Gastrocnemius medialis (tissue), 4 donors: Measurements from ENCODE around the gene IL22. TPM values are rescaled to one million over a fixed set of nuclear protein-coding genes. Genes with fewer than 3 reads are reported as not detected.

Source experiments
- ATAC-seq, 2 donors: fragments of 150-250 bp; one replicate each; pipeline ENCODE4 v1.9.1; 2016
- DNase-seq, 2 donors: peaks; one replicate each; pipeline ENCODE4 v3.0.0-alpha.2; 2019
- H3K27ac ChIP-seq, 4 donors: fragments of 200-600 bp; sonication (generic); 1 replicate in 1 of 4; 2 replicates in 3 of 4; pipeline ENCODE4 v1.5.1; 2016 to 2018; ENCODE audit warnings: mild to moderate bottlenecking in 2 of 4, moderate library complexity in 1 of 4
- H3K27me3 ChIP-seq, 3 donors: fragments of 200-600 bp; sonication (generic) in 2 of 3; 1 replicate in 1 of 3; 2 replicates in 2 of 3; pipeline versions ENCODE4 v1.5.1 to v1.6.0; 2016 to 2019; ENCODE audit warnings: mild to moderate bottlenecking in 1 of 3, moderate library complexity in 1 of 3
- H3K36me3 ChIP-seq, 2 donors: fragments of 200-600 bp; sonication (generic) in 1 of 2; one replicate each; pipeline ENCODE4 v1.5.1; 2017 to 2018
- H3K4me1 ChIP-seq, 2 donors: fragments of 200-600 bp; sonication (generic) in 1 of 2; one replicate each; pipeline ENCODE4 v1.5.1; 2016 to 2017; ENCODE audit warnings: mild to moderate bottlenecking in 2 of 2
- H3K4me3 ChIP-seq, 4 donors: fragments of 200-600 bp; sonication (generic) in 3 of 4; 1 replicate in 1 of 4; 2 replicates in 3 of 4; pipeline ENCODE4 v1.5.1; 2016 to 2019; ENCODE audit warnings: mild to moderate bottlenecking in 2 of 4
- H3K9me3 ChIP-seq, 3 donors: fragments of 200-600 bp; sonication (generic) in 2 of 3; 1 replicate in 1 of 3; 2 replicates in 2 of 3; pipeline ENCODE4 v1.5.1; 2016 to 2019
- POLR2A ChIP-seq, 2 donors: fragments of 450-650 bp; IDR thresholded peaks; one replicate each; pipeline ENCODE4 v1.6.1; 2017; ENCODE audit warnings: antibody characterized with exemption in 2 of 2, mild to moderate bottlenecking in 2 of 2, moderate library complexity in 2 of 2
- in situ Hi-C, 4 donors: fragments of 200-750 bp; cut with MboI; loops; one replicate each; pipeline versions ENCODE4 v1.15.0 to v1.8.0; 2017; ENCODE audit warnings: low sequenced_read_pairs in 4 of 4
- intact Hi-C: fragments of 100-400 bp; cut with DNase I; formaldehyde crosslinking; loops from one replicate; pipeline ENCODE4 v1.15.1; 2023; ENCODE audit warnings: low total_unique reads
- total RNA-seq, 4 donors: library from RNA; depleted of rRNA; stranded (reverse); fragments of >200 nt; gene quantifications; one replicate each; pipeline versions ENCODE4 v1.1.0 to v1.2.3, GENCODE V29; 2016
- TF ChIP-seq, protein P1 (sequence below), 5 experiments: fragments of 450-650 bp in 3 of 5; fragments of 200-600 bp in 2 of 5; sonication (generic) in 2 of 5; IDR thresholded peaks in 4 of 5; conservative IDR thresholded peaks in 1 of 5; 1 replicate in 4 of 5; 2 replicates in 1 of 5; pipeline ENCODE4 v1.5.1; 2016 to 2019; ENCODE audit warnings: antibody characterized with exemption in 5 of 5, mild to moderate bottlenecking in 3 of 5, moderate library complexity in 3 of 5

IL22 gene
- total RNA-seq, 4 donors from 2014 or later = not detected

DNA sequence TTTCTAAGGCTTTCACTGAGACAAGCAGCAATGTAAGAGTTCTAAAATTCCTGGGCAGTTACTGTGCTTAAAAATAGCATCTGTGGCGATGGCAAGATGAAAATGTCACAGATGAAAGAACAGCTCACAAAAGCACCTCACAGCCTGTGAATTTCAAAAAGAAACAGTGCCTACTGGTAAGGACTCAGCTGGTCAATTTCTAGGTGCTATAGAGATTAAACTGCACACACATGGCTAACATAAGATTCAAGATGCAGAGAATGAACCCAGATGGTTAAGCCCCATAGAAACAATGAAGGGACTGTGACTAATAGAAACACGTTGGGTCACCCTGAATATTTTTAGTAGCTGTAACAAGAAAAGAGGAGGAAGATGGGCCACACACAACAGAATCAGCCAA is 15.8 kb downstream of the IL22 start:
- no peak for DNase-seq
- no peak for ATAC-seq
- Histone ChIP-seq H3K4me3 (no peak overlapping the region), H3K27ac (no peak overlapping the region), H3K4me1 (peaks cover 8% of the 10 kb centered on the region in 2 donors), H3K9me3 (no peaks in the 10 kb centered on the region), H3K36me3 (no peaks in the 10 kb centered on the region), H3K27me3 (no peaks in the 10 kb centered on the region)
- in situ Hi-C loops (loop anchor here in 1 of 4 donors (10.0 kb wide), 1 partner anchor 77 kb away; no protein-coding TSS in a partner anchor), intact Hi-C loops (no loop called here)
- no peak for TF ChIP-seq POLR2A (IDR thresholded peaks at IDR 0.05)
- TF ChIP-seq, protein P1, sequence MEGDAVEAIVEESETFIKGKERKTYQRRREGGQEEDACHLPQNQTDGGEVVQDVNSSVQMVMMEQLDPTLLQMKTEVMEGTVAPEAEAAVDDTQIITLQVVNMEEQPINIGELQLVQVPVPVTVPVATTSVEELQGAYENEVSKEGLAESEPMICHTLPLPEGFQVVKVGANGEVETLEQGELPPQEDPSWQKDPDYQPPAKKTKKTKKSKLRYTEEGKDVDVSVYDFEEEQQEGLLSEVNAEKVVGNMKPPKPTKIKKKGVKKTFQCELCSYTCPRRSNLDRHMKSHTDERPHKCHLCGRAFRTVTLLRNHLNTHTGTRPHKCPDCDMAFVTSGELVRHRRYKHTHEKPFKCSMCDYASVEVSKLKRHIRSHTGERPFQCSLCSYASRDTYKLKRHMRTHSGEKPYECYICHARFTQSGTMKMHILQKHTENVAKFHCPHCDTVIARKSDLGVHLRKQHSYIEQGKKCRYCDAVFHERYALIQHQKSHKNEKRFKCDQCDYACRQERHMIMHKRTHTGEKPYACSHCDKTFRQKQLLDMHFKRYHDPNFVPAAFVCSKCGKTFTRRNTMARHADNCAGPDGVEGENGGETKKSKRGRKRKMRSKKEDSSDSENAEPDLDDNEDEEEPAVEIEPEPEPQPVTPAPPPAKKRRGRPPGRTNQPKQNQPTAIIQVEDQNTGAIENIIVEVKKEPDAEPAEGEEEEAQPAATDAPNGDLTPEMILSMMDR (IDR thresholded peaks at IDR 0.05 in 4 of 5, conservative IDR thresholded peaks at IDR 0.05 in 1 of 5) = no peak

DNA sequence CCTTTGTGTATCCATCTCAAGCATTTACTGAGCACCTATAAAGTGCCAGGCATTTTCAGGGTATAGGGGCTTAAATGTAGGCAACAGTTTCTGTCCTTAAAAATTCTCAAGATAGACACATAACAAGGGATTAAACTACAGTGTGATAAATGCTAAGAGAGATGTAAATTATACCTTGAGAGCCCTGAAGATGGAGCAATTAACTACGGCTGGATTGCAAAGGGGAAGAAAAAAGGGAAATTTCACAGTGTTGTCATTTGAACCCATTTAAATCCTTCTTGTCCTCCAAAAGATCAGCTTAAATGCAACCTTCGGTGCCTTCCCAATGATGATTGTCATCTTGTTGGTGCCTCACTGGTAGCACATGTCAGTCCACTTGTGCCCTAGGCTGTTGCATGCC is 16.3 kb downstream of the IL22 start:
- TF ChIP-seq POLR2A (IDR thresholded peaks at IDR 0.05) = no peak
- TF ChIP-seq, protein P1 (IDR thresholded peaks at IDR 0.05 in 4 of 5, conservative IDR thresholded peaks at IDR 0.05 in 1 of 5) = no peak
- Histone ChIP-seq H3K4me3 (peak overlapping the region; percentile 42 to 51 (median 44)), H3K36me3 (no peaks in the 10 kb centered on the region), H3K27me3 (no peaks in the 10 kb centered on the region), H3K9me3 (no peaks in the 10 kb centered on the region), H3K27ac (peak overlapping the region in 1 of 4 donors; percentile 5), H3K4me1 (peaks cover 8% of the 10 kb centered on the region in 2 donors)
- ATAC-seq (peak in 1 of 2 donors; percentile 15), DNase-seq (no peak)
- intact Hi-C loops (no loop called here), in situ Hi-C loops (loop anchor here in 1 of 4 donors (10.0 kb wide), 1 partner anchor 78 kb away; no protein-coding TSS in a partner anchor)

DNA sequence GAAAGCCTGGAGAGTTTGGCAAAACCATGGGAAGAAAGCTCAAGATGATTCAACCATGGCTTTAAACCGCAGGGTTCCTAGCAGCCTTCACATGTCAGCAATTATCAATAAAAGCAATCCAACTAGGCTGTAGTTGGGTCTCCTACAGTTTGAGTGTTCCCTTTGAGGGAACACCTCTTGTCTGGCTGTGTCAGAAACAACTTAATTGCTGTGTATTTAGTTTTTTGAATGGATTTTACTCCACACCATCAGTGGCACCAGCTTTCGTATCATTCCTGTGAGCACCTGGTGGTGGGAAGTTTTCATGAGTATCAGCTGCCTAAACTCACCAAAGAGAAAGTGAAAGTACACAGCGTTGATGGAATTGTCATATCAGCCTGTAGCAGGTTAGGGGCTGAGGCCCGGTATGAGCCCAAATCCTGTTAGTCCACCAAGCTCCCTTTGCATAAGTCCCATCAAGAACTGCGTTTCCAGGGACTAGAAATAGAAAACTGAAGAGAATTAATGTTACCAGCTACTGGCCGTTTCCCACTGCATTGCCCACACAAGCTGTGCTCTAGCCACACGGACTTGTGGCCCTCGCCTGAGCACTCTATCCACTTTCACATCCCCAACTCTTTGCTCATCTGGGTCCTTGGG is 16.9 kb downstream of the IL22 start:
- H3K9me3 ChIP-seq = no peaks in the 10 kb centered on the region
- peak overlapping the region; percentile 42 to 51 (median 44) for H3K4me3 ChIP-seq
- in situ Hi-C loops (loop anchor here in 1 of 4 donors (10.0 kb wide), 1 partner anchor 78 kb away; no protein-coding TSS in a partner anchor), intact Hi-C loops (no loop called here)
- DNase-seq (no peak), ATAC-seq (peak in 1 of 2 donors; percentile 81)
- no peaks in the 10 kb centered on the region for H3K36me3 ChIP-seq
- no peak for TF ChIP-seq POLR2A (IDR thresholded peaks at IDR 0.05)
- TF ChIP-seq, protein P1 (IDR thresholded peaks at IDR 0.05 in 4 of 5, conservative IDR thresholded peaks at IDR 0.05 in 1 of 5) = no peak
- peak overlapping the region in 1 of 4 donors; percentile 5 for H3K27ac ChIP-seq
- peaks cover 8% of the 10 kb centered on the region in 2 donors for H3K4me1 ChIP-seq
- H3K27me3 ChIP-seq = no peaks in the 10 kb centered on the region

DNA sequence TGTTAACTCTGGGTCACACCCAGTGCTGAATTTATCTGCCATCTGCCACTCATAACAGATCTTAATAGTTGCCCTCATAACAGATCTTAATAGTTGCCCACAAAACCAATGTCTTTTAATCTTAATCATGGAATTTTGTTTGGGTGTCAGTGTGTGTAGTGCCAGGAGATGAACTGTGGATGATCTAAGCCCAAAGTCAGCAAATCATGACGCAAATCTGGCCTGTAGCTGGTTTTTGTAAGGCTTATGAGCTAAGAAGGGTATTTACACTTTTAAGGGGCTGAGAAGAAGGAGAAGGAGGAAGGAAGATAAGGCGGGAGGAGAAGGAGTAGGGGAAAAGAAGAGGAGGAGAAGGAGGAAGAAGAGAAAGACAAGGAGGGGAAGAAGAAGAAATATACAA is 17.8 kb downstream of the IL22 start:
- intact Hi-C loops (no loop called here), in situ Hi-C loops (loop anchor here in 1 of 4 donors (10.0 kb wide), 1 partner anchor 79 kb away; no protein-coding TSS in a partner anchor)
- Histone ChIP-seq H3K27me3 (no peaks in the 10 kb centered on the region), H3K27ac (no peak overlapping the region), H3K4me1 (peaks cover 8% of the 10 kb centered on the region in 2 donors), H3K9me3 (no peaks in the 10 kb centered on the region), H3K36me3 (no peaks in the 10 kb centered on the region), H3K4me3 (no peak overlapping the region)
- no peak for DNase-seq
- no peak for ATAC-seq
- TF ChIP-seq, protein P1 (IDR thresholded peaks at IDR 0.05 in 4 of 5, conservative IDR thresholded peaks at IDR 0.05 in 1 of 5) = no peak
- no peak for TF ChIP-seq POLR2A (IDR thresholded peaks at IDR 0.05)
